Measurements from ENCODE around the gene TEX54.
"Not testable (repeated sequence)": the region's sequence is repeated elsewhere in the genome, so short reads cannot be mapped to it uniquely, and the experiment has no call there.

The TEX54 gene

GRCh38 chr11:62844154-62844553, 11.5 kb upstream of the TEX54 start:
- peaks cover 3% of the 10 kb centered on the region for H3K79me2 ChIP-seq (ENCODE audit: low read length)
- no peak overlapping the region for H3K9ac ChIP-seq (ENCODE audit: low read length)
- no peaks in the 10 kb centered on the region for H4K20me1 ChIP-seq (ENCODE audit: insufficient read depth, low read length)
- no peaks in the 10 kb centered on the region for H3K9me2 ChIP-seq (replicated peaks; ENCODE audit: insufficient read depth, low read length)
- H3K4me3 ChIP-seq (ENCODE audit: low read length): no peak overlapping the region
- no peak overlapping the region for H2AFZ ChIP-seq (ENCODE audit: low read length)
- no peaks in the 10 kb centered on the region for H3K36me3 ChIP-seq (replicated peaks; ENCODE audit: insufficient read depth, low read length)
- H3F3A ChIP-seq (ENCODE audit: insufficient read depth, low read length): peaks cover 26% of the 10 kb centered on the region
- H3K27me3 ChIP-seq (replicated peaks; ENCODE audit: insufficient read depth, low read length): no peaks in the 10 kb centered on the region
- H3K4me1 ChIP-seq (ENCODE audit: low read length): peaks cover 10% of the 10 kb centered on the region
- H3K9me3 ChIP-seq (replicated peaks; ENCODE audit: insufficient read depth, low read length): no peaks in the 10 kb centered on the region
- H3K27ac ChIP-seq (ENCODE audit: low read length): no peak overlapping the region
- no peak overlapping the region for H3K4me2 ChIP-seq (ENCODE audit: low read depth, low read length)
- TF ChIP-seq CTCF (IDR thresholded peaks at IDR 0.05; ENCODE audit: low read length): no peak
- no peak for DNase-seq

GRCh38 chr11:62843466-62843865, 10.8 kb upstream of the TEX54 start:
- Histone ChIP-seq H3K36me3 (replicated peaks; ENCODE audit: insufficient read depth, low read length) (no peaks in the 10 kb centered on the region), H3K4me1 (ENCODE audit: low read length) (peaks cover 8% of the 10 kb centered on the region), H3K9me2 (replicated peaks; ENCODE audit: insufficient read depth, low read length) (no peaks in the 10 kb centered on the region), H3K4me3 (ENCODE audit: low read length) (no peak overlapping the region), H3K27ac (ENCODE audit: low read length) (no peak overlapping the region), H3K9me3 (replicated peaks; ENCODE audit: insufficient read depth, low read length) (no peaks in the 10 kb centered on the region), H3F3A (ENCODE audit: insufficient read depth, low read length) (peaks cover 22% of the 10 kb centered on the region), H3K4me2 (ENCODE audit: low read depth, low read length) (no peak overlapping the region), H4K20me1 (ENCODE audit: insufficient read depth, low read length) (no peaks in the 10 kb centered on the region), H3K27me3 (replicated peaks; ENCODE audit: insufficient read depth, low read length) (no peaks in the 10 kb centered on the region), H2AFZ (ENCODE audit: low read length) (no peak overlapping the region), H3K9ac (ENCODE audit: low read length) (no peak overlapping the region), H3K79me2 (ENCODE audit: low read length) (peaks cover 10% of the 10 kb centered on the region)
- no peak for DNase-seq
- TF ChIP-seq EZH2phosphoT487 (IDR thresholded peaks at IDR 0.05; ENCODE audit: low read length) (no peak), EZH2 (optimal IDR thresholded peaks at IDR 0.05; ENCODE audit: low read depth, low read length) (no peak), CTCF (IDR thresholded peaks at IDR 0.05; ENCODE audit: low read length) (no peak)

DNA sequence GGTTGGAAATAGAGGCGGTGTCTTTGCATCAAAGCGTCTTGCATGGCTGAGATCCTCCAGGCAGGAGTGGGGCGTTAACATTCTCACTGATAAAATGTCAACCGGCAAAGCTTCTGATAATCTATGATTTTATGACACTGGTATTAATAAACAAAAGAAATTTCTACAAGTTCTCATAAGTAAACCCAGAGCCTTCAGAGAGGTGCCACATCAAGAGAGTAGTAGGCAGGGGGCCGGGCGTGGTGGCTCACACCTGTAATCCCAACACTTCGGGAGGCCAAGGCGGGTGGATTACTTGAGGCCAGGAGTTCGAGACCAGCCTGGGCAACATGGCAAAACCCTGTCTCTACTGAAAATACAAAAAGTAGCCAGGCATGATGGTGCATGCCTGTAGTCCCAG, 10.2 kb upstream of the TEX54 start:
- H4K20me1 ChIP-seq (ENCODE audit: insufficient read depth, low read length); H3K9me3 ChIP-seq (replicated peaks; ENCODE audit: insufficient read depth, low read length); H3K27me3 ChIP-seq (replicated peaks; ENCODE audit: insufficient read depth, low read length); DNase-seq; H3K36me3 ChIP-seq (replicated peaks; ENCODE audit: insufficient read depth, low read length); H3K4me1 ChIP-seq (ENCODE audit: low read length); H3K9me2 ChIP-seq (replicated peaks; ENCODE audit: insufficient read depth, low read length): not testable (repeated sequence)
- Histone ChIP-seq H3K79me2 (ENCODE audit: low read length) (peaks cover 15% of the 10 kb centered on the region), H3K9ac (ENCODE audit: low read length) (peak overlapping the region; percentile 90), H3K4me3 (ENCODE audit: low read length) (peak overlapping the region; percentile 71), H3K27ac (ENCODE audit: low read length) (peak overlapping the region; percentile 92; the same call in 1 of the 2 replicates), H3F3A (ENCODE audit: insufficient read depth, low read length) (peaks cover 22% of the 10 kb centered on the region), H3K4me2 (ENCODE audit: low read depth, low read length) (peak overlapping the region; percentile 95), H2AFZ (ENCODE audit: low read length) (peak overlapping the region; percentile 97)

GRCh38 chr11:62842171-62842741, 9.6 kb upstream of the TEX54 start:
- peak overlapping the region; percentile 92; the same call in 1 of the 2 replicates for H3K27ac ChIP-seq (ENCODE audit: low read length)
- peaks cover 22% of the 10 kb centered on the region for H3K79me2 ChIP-seq (ENCODE audit: low read length)
- H3F3A ChIP-seq (ENCODE audit: insufficient read depth, low read length): peaks cover 22% of the 10 kb centered on the region
- H3K27me3 ChIP-seq (replicated peaks; ENCODE audit: insufficient read depth, low read length): no peaks in the 10 kb centered on the region
- DNase-seq: no peak
- no peaks in the 10 kb centered on the region for H3K36me3 ChIP-seq (replicated peaks; ENCODE audit: insufficient read depth, low read length)
- no peaks in the 10 kb centered on the region for H4K20me1 ChIP-seq (ENCODE audit: insufficient read depth, low read length)
- peak overlapping the region; percentile 90 for H3K9ac ChIP-seq (ENCODE audit: low read length)
- TF ChIP-seq EZH2phosphoT487 (IDR thresholded peaks at IDR 0.05; ENCODE audit: low read length) (no peak), CTCF (IDR thresholded peaks at IDR 0.05; ENCODE audit: low read length) (no peak), EZH2 (optimal IDR thresholded peaks at IDR 0.05; ENCODE audit: low read depth, low read length) (no peak)
- H2AFZ ChIP-seq (ENCODE audit: low read length): peak overlapping the region; percentile 97
- H3K4me2 ChIP-seq (ENCODE audit: low read depth, low read length): peak overlapping the region; percentile 95
- H3K4me1 ChIP-seq (ENCODE audit: low read length): peaks cover 12% of the 10 kb centered on the region
- H3K9me3 ChIP-seq (replicated peaks; ENCODE audit: insufficient read depth, low read length): no peaks in the 10 kb centered on the region
- no peaks in the 10 kb centered on the region for H3K9me2 ChIP-seq (replicated peaks; ENCODE audit: insufficient read depth, low read length)
- peak overlapping the region; percentile 71 for H3K4me3 ChIP-seq (ENCODE audit: low read length)
